IMR-90 (cell line): ENCODE data around the gene GNB5. TPM values are rescaled to one million over a fixed set of nuclear protein-coding genes. Genes with fewer than 3 reads are reported as not detected.
A peak's percentile ranks its signal among the peaks of the same experiment; 100 is the strongest.

ENCODE experiments used
- ATAC-seq: fragments of 200-7000 bp; cut with Tn5 transposase; 2 replicates; pipeline ENCODE4 v1.9.1; 2020; ENCODE audit warnings: low read depth, mild to moderate bottlenecking, moderate library complexity
- BruUV-seq: library from RNA; stranded (reverse); fragments of 400-500 nt; replicated peaks from 2 replicates; lab custom pipeline; 2021; lab: Mats Ljungman, UMichigan
- CTCF ChIA-PET: fragments of 300-600 bp; formaldehyde crosslinking; extraction: SDS; loops from one replicate; lab custom pipeline; 2021; ENCODE audit warnings: antibody characterized with exemption; lab: Yijun Ruan, JAX
- POLR2A ChIA-PET: fragments of 300-600 bp; sonication (Branson Sonifier 250); formaldehyde crosslinking; loops from one replicate; lab custom pipeline; 2022; ENCODE audit warnings: antibody characterized with exemption; ENCODE audit not compliant: unreplicated experiment; lab: Charles Lee
- DNase-seq: peaks from one replicate; pipeline ENCODE4 v3.0.0; 2013
- H2AFZ ChIP-seq: replicated peaks from 2 replicates; pipeline ENCODE3; 2013; ENCODE audit warnings: low read length, mild to moderate bottlenecking; ENCODE audit not compliant: poor library complexity
- H2AK5ac ChIP-seq: 2 replicates; pipeline ENCODE4 v1.6.1; 2013; ENCODE audit warnings: low read depth, low read length, inconsistent platforms
- H2AK9ac ChIP-seq: replicated peaks from 2 replicates; pipeline ENCODE3; 2013; ENCODE audit warnings: mild to moderate bottlenecking, low read depth, low read length, moderate library complexity; ENCODE audit not compliant: poor library complexity
- H2BK120ac ChIP-seq: 2 replicates; pipeline ENCODE4 v1.6.1; 2013; ENCODE audit warnings: low read depth, low read length, inconsistent platforms
- H2BK15ac ChIP-seq: 3 replicates; pipeline ENCODE4 v1.6.1; 2013; ENCODE audit warnings: low read depth, low read length, inconsistent platforms
- H2BK20ac ChIP-seq: 2 replicates; pipeline ENCODE4 v1.6.1; 2013; ENCODE audit warnings: low read depth, mild to moderate bottlenecking, inconsistent platforms, low read length, moderate library complexity
- H2BK5ac ChIP-seq: 2 replicates; pipeline ENCODE4 v1.6.1; 2013; ENCODE audit warnings: mild to moderate bottlenecking, low read depth, low read length, inconsistent platforms; ENCODE audit not compliant: poor library complexity, severe bottlenecking
- H3K14ac ChIP-seq: replicated peaks from 2 replicates; pipeline ENCODE4 v1.6.1; 2013; ENCODE audit warnings: low read depth, low read length, inconsistent platforms
- H3K18ac ChIP-seq: 2 replicates; pipeline ENCODE4 v1.6.1; 2013; ENCODE audit warnings: low read depth, low read length, control low read depth
- H3K23ac ChIP-seq: 2 replicates; pipeline ENCODE4 v1.6.1; 2013; ENCODE audit warnings: low read depth, low read length, inconsistent platforms
- H3K27ac ChIP-seq: 2 replicates; pipeline ENCODE4 v1.5.1; 2013; ENCODE audit warnings: mild to moderate bottlenecking, control low read depth, low read length; ENCODE audit not compliant: insufficient read depth
- H3K27me3 ChIP-seq: 2 replicates; pipeline ENCODE4 v1.6.1; 2013; ENCODE audit warnings: low read length; ENCODE audit not compliant: control insufficient read depth, insufficient read depth
- H3K36me3 ChIP-seq: 2 replicates; pipeline ENCODE4 v1.6.1; 2013; ENCODE audit warnings: low read length, mixed read lengths; ENCODE audit not compliant: control insufficient read depth, insufficient read depth
- H3K4ac ChIP-seq: 2 replicates; pipeline ENCODE4 v1.6.1; 2013; ENCODE audit warnings: low read depth, low read length, inconsistent platforms
- H3K4me1 ChIP-seq: 2 replicates; pipeline ENCODE4 v1.6.1; 2013; ENCODE audit warnings: low read length, mixed read lengths; ENCODE audit not compliant: control insufficient read depth, insufficient read depth
- H3K4me2 ChIP-seq: 2 replicates; pipeline ENCODE4 v1.6.1; 2013; ENCODE audit warnings: low read depth, mild to moderate bottlenecking, control low read depth, low read length, moderate library complexity
- H3K4me3 ChIP-seq: 2 replicates; pipeline ENCODE4 v1.5.1; 2013; ENCODE audit warnings: low read depth, mild to moderate bottlenecking, control low read depth, low read length, moderate library complexity; ENCODE audit not compliant: insufficient read depth
- H3K56ac ChIP-seq: 2 replicates; pipeline ENCODE4 v1.6.1; 2013; ENCODE audit warnings: low read length, inconsistent platforms; ENCODE audit not compliant: insufficient read depth; ENCODE audit errors: extremely low read depth
- H3K79me1 ChIP-seq, 2 experiments: 2 replicates each; pipeline ENCODE4 v1.6.1; 2013; ENCODE audit warnings: low read length in 2 of 2, inconsistent platforms in 1 of 2, low read depth in 1 of 2
- H3K9ac ChIP-seq: 2 replicates; pipeline ENCODE4 v1.6.1; 2013; ENCODE audit warnings: low read depth, low read length, control low read depth
- H3K9me1 ChIP-seq: 2 replicates; pipeline ENCODE4 v1.6.1; 2013; ENCODE audit warnings: low read length, inconsistent platforms; ENCODE audit not compliant: insufficient read depth
- H3K9me3 ChIP-seq: 2 replicates; pipeline ENCODE4 v1.6.1; 2013; ENCODE audit warnings: low read length; ENCODE audit not compliant: control insufficient read depth, insufficient read depth
- H4K20me1 ChIP-seq: 2 replicates; pipeline ENCODE4 v1.6.1; 2013; ENCODE audit warnings: low read length, inconsistent platforms; ENCODE audit not compliant: insufficient read depth
- H4K5ac ChIP-seq: 2 replicates; pipeline ENCODE4 v1.6.1; 2013; ENCODE audit warnings: mild to moderate bottlenecking, low read depth, low read length, control low read depth
- H4K8ac ChIP-seq, 2 experiments: 2 replicates each; pipeline ENCODE4 v1.6.1; 2013; ENCODE audit warnings: low read depth in 2 of 2, low read length in 2 of 2, control low read depth in 1 of 2, inconsistent platforms in 1 of 2
- H4K91ac ChIP-seq: 2 replicates; pipeline ENCODE4 v1.6.1; 2013; ENCODE audit warnings: low read depth, low read length, inconsistent platforms; ENCODE audit not compliant: insufficient read depth
- BHLHE40 ChIP-seq: fragments of 150-350 bp; IDR thresholded peaks from 2 replicates; pipeline ENCODE4 v1.6.1; 2016; ENCODE audit warnings: mild to moderate bottlenecking, low read depth, low read length
- CEBPB ChIP-seq: IDR thresholded peaks from 2 replicates; pipeline ENCODE4 v1.6.1; 2012; ENCODE audit warnings: low read depth, low read length, improper control_type of control experiment
- ELK1 ChIP-seq: fragments of 150-350 bp; IDR thresholded peaks from 2 replicates; pipeline ENCODE4 v1.6.1; 2016; ENCODE audit warnings: low read depth, mild to moderate bottlenecking, low read length, moderate library complexity, borderline replicate concordance
- FOS ChIP-seq: fragments of 150-350 bp; IDR thresholded peaks from 2 replicates; pipeline ENCODE4 v1.6.1; 2016; ENCODE audit warnings: low read depth, low read length
- MAFK ChIP-seq: IDR thresholded peaks from 2 replicates; pipeline ENCODE4 v1.6.1; 2012; ENCODE audit warnings: low read depth, low read length, improper control_type of control experiment
- MAZ ChIP-seq: IDR thresholded peaks from 2 replicates; pipeline ENCODE4 v1.6.1; 2012; ENCODE audit warnings: low read depth, mild to moderate bottlenecking, low read length, improper control_type of control experiment, moderate library complexity, borderline replicate concordance
- MXI1 ChIP-seq: IDR thresholded peaks from 2 replicates; pipeline ENCODE4 v1.6.1; 2012; ENCODE audit warnings: low read depth, mild to moderate bottlenecking, low read length, moderate library complexity, borderline replicate concordance
- NFE2L2 ChIP-seq: fragments of 150-350 bp; IDR thresholded peaks from 2 replicates; pipeline ENCODE4 v1.6.1; 2016; ENCODE audit warnings: low read depth, mild to moderate bottlenecking, low read length
- POLR2A ChIP-seq: IDR thresholded peaks from 2 replicates; pipeline ENCODE4 v1.6.1; 2012; ENCODE audit warnings: mild to moderate bottlenecking, low read depth, low read length
- RAD21 ChIP-seq: IDR thresholded peaks from 2 replicates; pipeline ENCODE4 v1.6.1; 2012; ENCODE audit warnings: low read length, improper control_type of control experiment
- RCOR1 ChIP-seq: IDR thresholded peaks from 2 replicates; pipeline ENCODE4 v1.6.1; 2012; ENCODE audit warnings: mild to moderate bottlenecking, low read length, improper control_type of control experiment; ENCODE audit not compliant: insufficient replicate concordance
- USF2 ChIP-seq: fragments of 150-350 bp; IDR thresholded peaks from 2 replicates; pipeline ENCODE4 v1.6.1; 2017; ENCODE audit warnings: mild to moderate bottlenecking, antibody characterized with exemption, low read length, low read depth
- WGBS, 2 experiments: methylation state at CpG; one replicate each; pipeline versions ENCODE4 v1.1.5 to v1.1.7; 2013; ENCODE audit warnings: missing lambda C conversion rate in 2 of 2; ENCODE audit not compliant: insufficient read length in 1 of 2; ENCODE audit errors: extremely low coverage in 2 of 2; 5-methylcytosine and 5-hydroxymethylcytosine counted together
- dilution Hi-C: fragments of 300-500 bp; cut with HindIII; formaldehyde crosslinking; loops from one replicate; pipeline ENCODE4 v1.14.3; 2018; ENCODE audit warnings: low sequenced_read_pairs; ENCODE audit not compliant: unreplicated experiment
- in situ Hi-C: fragments of 300-500 bp; cut with MboI; formaldehyde crosslinking; loops from 3 replicates; pipeline ENCODE4 v1.14.3; 2019; ENCODE audit warnings: low sequenced_read_pairs, inconsistent platforms, mixed read lengths
- intact Hi-C: fragments of 100-400 bp; cut with micrococcal nuclease; formaldehyde crosslinking; loops from 2 replicates; pipeline ENCODE4 v1.10.0; 2022
- polyA plus RNA-seq, 3 experiments: library from polyadenylated mRNA; depleted of rRNA; stranded (reverse); fragments of >200 nt; gene quantifications; 2 replicates each; pipeline ENCODE4 v1.2.3, GENCODE V29; 2012; ENCODE audit warnings: low replicate concordance in 1 of 3
- total RNA-seq: library from RNA; depleted of rRNA; stranded (reverse); fragments of >200 nt; gene quantifications from 2 replicates; pipeline ENCODE4 v1.2.3, GENCODE V29; 2012

Gene GNB5
- total and polyA plus RNA-seq, 2 of the 4 experiments (the other 2 are of a cell fraction) = 27.7 to 33.2 TPM

- Histone ChIP-seq H2BK120ac (peak overlapping the region; percentile 89), H3K79me1 (peaks cover 10 to 24% of the 10 kb centered on the region in 2 experiments; a peak in 3 of 4 replicates), H3K27me3 (no peaks in the 10 kb centered on the region; the same call in 1 of the 2 replicates), H3K4me1 (peaks cover 2% of the 10 kb centered on the region; the same call in 1 of the 2 replicates), H4K5ac (peak overlapping the region; percentile 90), H2BK20ac (0 out of 2 replicates have a peak overlapping the region, but pooled peaks have one; percentile 2), H2AFZ (peak overlapping the region; percentile 99), H3K4ac (peak overlapping the region; percentile 97), H3K9me1 (no peaks in the 10 kb centered on the region), H4K8ac (peak overlapping the region; percentile 88 to 96; a peak in 3 of 4 replicates), H2AK9ac (peak overlapping the region; percentile 74), H2BK5ac (peak overlapping the region; percentile 94), H3K4me2 (peak overlapping the region; percentile 98), H3K18ac (peak overlapping the region; percentile 86), H3K27ac (peak overlapping the region; percentile 92), H3K9ac (peak overlapping the region; percentile 97), H3K4me3 (peak overlapping the region; percentile 97), H2BK15ac (peak overlapping the region; percentile 77; the same call in 2 of the 3 replicates), H4K20me1 (no peaks in the 10 kb centered on the region), H3K36me3 (no peaks in the 10 kb centered on the region), H3K56ac (peak overlapping the region; percentile 76), H3K9me3 (no peaks in the 10 kb centered on the region), H2AK5ac (peak overlapping the region; percentile 36; the same call in 1 of the 2 replicates), H4K91ac (peak overlapping the region; percentile 96), H3K23ac (peak overlapping the region; percentile 32), H3K14ac (peak overlapping the region; percentile 96)
- peak; percentile 70 for DNase-seq
- dilution Hi-C loops (no loop called here), intact Hi-C loops (loop anchor here (5.0 kb wide), 1 partner anchor 558 kb away; no protein-coding TSS in a partner anchor), in situ Hi-C loops (no loop called here)
- TF ChIP-seq RAD21 = no peak
- no peak for TF ChIP-seq FOS
- no peak for TF ChIP-seq NFE2L2
- peak; percentile 60; the same call in 1 of the 2 replicates for TF ChIP-seq POLR2A
- no peak for TF ChIP-seq USF2
- TF ChIP-seq MAZ = peak; percentile 78; the same call in 1 of the 2 replicates
- no peak for TF ChIP-seq MAFK
- TF ChIP-seq RCOR1 = no peak
- no peak for TF ChIP-seq ELK1
- no peak for TF ChIP-seq CEBPB
- 0 out of 2 replicates have a peak, but pooled peaks have one; percentile 21 for TF ChIP-seq MXI1
- no peak for TF ChIP-seq BHLHE40
- ATAC-seq = peak; percentile 91
- WGBS, 2 experiments = 0% methylated on average over 18 of the region's 105 CpGs; no CpG with 5 or more reads in 1 of the 2 experiments
- no TSS peak for BruUV-seq
- POLR2A ChIA-PET = interaction anchor here (0.9 kb wide), 1 partner anchor 54 kb away, joined by 3 read pairs; no protein-coding TSS in a partner anchor
- CTCF ChIA-PET = interaction anchor here (0.5 to 1.7 kb wide), 3 partner anchors 29 to 223 kb away, joined by 3 to 4 read pairs (median 3); no protein-coding TSS in a partner anchor
Measured at GRCh38 chr15:52179278-52180195, 11.7 kb downstream of the GNB5 start.
